Renal pelvis (tissue), 3 donors: ENCODE results near the gene EIF1AY. TPM values are rescaled to one million over a fixed set of nuclear protein-coding genes. Genes with fewer than 3 reads are reported as not detected.

Source experiments
- polyA plus RNA-seq, 3 donors: library from polyadenylated mRNA; unstranded; fragments of 120-200 nt; gene quantifications; one replicate each; pipeline ENCODE4 v1.2.1, GENCODE V29; 2013; ENCODE audit not compliant: insufficient read length in 3 of 3

Gene EIF1AY
- polyA plus RNA-seq, 3 donors = 0.19 to 57.1 (median 47.6) TPM

Other genes with a start within 250 kb of the EIF1AY start
- under 1 TPM in 1 of 3 donors, not detected in 2; 0.37 TPM for gene RPS4Y2, start 180.3 kb downstream of the EIF1AY start, polyA plus RNA-seq